ENCODE measurements around the gene FAM118A.
A peak's percentile ranks its signal among the peaks of the same experiment; 100 is the strongest.
"Not testable (repeated sequence)": the region's sequence is repeated elsewhere in the genome, so short reads cannot be mapped to it uniquely, and the experiment has no call there.

FAM118A gene

DNA sequence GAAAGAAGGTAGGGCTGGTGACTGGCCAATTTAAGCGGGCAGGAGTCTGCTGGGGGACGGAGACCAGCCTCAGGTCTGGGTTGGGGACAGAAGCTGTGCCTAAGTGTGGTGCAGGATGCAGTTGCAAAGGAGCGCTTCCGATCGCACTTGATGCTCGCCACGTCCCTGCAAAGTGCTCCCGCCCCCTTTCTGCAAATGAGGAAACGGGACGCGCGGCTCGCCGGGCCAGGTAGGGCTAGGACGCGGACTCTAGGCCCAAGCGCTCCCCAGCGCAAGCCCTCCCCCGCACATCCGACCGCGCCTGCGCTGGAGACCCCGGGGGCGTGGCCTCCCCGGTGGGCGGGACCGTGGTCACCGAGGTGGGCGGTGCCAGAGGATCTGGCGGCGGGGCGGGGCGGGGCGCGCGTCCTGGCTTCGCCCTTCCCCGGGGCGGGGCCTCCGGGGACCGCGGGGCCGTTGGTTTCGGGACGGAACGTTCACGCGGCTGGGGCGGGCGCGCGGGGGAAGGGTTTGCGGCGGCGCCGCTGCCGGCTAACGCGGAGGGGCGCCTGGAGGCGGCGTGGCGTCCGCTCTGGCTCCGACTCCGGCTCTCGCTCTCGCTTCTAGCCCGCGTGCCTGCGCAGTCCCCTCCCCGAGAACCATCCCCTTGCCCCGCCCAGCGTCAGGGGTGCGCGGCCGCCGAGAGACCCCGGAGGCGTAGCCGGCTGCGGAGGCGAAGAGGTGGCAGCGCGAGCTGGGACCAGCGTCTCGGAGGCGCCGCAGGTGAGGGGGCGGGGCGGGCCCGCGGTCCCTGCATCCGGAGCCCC lies at the start of gene FAM118A:
TSS of gene FAM118A (plus strand) at position 513 of the 806 bp plus-strand sequence. CDS start 12,446 bp downstream, outside the sequence.
- Mint-ChIP-seq H3K27ac (peak within 1 kb of the TSS; percentile 93), H3K27me3 (ENCODE audit: low read depth) (peaks cover 6% of the 10 kb centered on the region), H3K36me3 (ENCODE audit: low read depth) (peaks cover 20% of the 10 kb centered on the region), H3K9me3 (no peaks in the 10 kb centered on the region), H3K4me1 (ENCODE audit: low read depth) (peaks cover 38% of the 10 kb centered on the region), H3K4me3 (peak within 1 kb of the TSS; percentile 81)

DNA sequence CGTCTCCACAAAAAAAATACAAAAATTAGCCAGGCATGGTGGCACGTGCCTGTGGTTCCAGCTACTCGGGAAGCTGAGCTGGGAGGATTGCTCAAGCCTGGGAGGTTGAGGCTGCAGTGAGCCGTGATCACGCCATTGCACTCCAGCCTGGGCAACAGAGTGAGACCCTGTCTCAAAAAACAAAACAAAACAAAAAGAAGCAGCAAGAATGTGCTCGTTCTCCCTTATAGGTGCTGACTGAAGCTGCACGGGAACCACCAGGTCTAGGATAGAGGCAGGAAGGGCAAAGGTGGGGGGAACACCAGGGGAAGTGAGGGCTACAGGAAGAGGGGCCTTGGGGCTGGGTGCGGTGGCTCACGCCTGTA lies 49.4 kb upstream of the FAM118A start:
- H3K36me3 Mint-ChIP-seq (ENCODE audit: low read depth); H3K9me3 Mint-ChIP-seq; H3K4me3 Mint-ChIP-seq; H3K27ac Mint-ChIP-seq; H3K4me1 Mint-ChIP-seq (ENCODE audit: low read depth): not testable (repeated sequence)
- H3K27me3 Mint-ChIP-seq (ENCODE audit: low read depth) = peaks cover 17% of the 10 kb centered on the region

GRCh38 chr22:45261407-45262088 lies 48.2 kb upstream of the FAM118A start:
- no peak overlapping the region for H3K4me3 Mint-ChIP-seq
- no peaks in the 10 kb centered on the region for H3K4me1 Mint-ChIP-seq (ENCODE audit: low read depth)
- H3K9me3 Mint-ChIP-seq = no peaks in the 10 kb centered on the region
- H3K27ac Mint-ChIP-seq = no peak overlapping the region
- H3K27me3 Mint-ChIP-seq (ENCODE audit: low read depth) = peaks cover 26% of the 10 kb centered on the region
- no peaks in the 10 kb centered on the region for H3K36me3 Mint-ChIP-seq (ENCODE audit: low read depth)

- Mint-ChIP-seq H3K27ac (no peak overlapping the region), H3K27me3 (ENCODE audit: low read depth) (peaks cover 30% of the 10 kb centered on the region), H3K9me3 (no peaks in the 10 kb centered on the region), H3K4me3 (no peak overlapping the region), H3K4me1 (ENCODE audit: low read depth) (no peaks in the 10 kb centered on the region), H3K36me3 (ENCODE audit: low read depth) (no peaks in the 10 kb centered on the region)
These were observed 47.4 kb upstream of the FAM118A start for GRCh38 chr22:45262195-45262930.

DNA sequence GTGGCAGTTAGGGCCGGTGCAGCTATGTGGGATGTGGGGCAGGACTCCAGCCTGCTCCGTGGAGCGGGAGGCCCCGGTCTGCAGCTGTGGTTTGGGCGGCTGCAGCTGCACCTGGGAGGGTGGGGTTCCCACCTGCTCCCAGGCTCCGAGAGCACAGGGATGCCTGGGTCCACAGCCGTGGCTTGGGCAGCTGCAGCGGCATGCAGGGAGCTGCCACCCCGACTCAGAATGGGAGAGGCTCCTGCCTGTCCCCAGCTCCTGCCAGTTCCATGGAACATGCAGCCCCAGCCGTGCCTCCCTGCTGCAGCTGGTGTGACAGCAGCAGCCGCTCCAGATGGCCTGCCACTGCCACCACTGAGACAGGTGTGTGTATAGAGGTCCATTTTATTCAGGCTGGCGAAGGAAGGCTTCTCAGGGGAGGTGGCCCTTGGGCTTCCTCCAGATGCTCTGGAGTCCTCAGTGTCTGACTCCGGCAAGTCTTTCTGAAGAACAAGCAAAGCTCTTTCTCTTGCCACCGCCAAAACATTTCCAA lies 46.7 kb upstream of the FAM118A start:
- Mint-ChIP-seq H3K36me3 (ENCODE audit: low read depth) (no peaks in the 10 kb centered on the region), H3K27ac (no peak overlapping the region), H3K4me1 (ENCODE audit: low read depth) (no peaks in the 10 kb centered on the region), H3K4me3 (no peak overlapping the region), H3K9me3 (no peaks in the 10 kb centered on the region), H3K27me3 (ENCODE audit: low read depth) (peaks cover 30% of the 10 kb centered on the region)

DNA sequence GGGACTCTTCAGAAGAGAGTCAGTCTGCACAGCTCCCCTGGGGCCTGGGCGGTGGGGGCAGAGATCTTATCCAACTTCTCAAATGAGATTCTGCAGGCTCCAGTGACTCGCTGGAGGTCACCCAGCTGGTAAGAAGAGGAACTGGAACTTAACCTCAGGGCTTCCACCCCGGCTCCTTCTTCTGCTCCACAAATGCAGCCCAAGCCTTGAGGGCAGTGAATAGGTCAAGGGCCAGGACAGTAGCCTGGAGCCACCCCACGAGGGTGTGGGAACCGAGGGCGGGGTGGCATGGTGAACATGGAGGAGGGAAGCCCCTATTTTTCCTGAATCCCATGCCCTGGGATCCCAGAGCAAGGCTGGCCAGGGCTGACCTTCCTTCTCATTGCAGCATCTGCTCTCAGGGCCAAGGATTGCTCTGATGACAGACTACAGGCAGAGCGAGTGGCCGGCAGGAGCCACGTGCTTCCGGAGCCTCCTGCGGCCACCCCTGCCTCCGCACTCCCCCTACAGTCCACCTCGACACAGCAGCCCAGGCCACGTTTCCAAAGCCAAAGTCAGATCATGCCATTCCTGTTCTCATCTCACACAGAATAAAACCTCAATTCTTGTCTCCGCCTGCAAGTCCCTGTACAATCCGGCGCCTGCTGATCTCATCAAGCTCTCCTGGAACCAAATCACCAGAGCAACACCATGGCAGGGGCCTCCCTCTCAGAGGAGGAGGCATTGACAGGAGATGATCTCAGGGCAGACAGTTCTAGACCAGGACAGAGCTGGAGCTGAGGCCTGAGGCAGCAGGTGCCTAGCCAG lies 46.1 kb upstream of the FAM118A start:
- Mint-ChIP-seq H3K9me3 (no peaks in the 10 kb centered on the region), H3K4me3 (no peak overlapping the region), H3K27ac (no peak overlapping the region), H3K27me3 (ENCODE audit: low read depth) (peaks cover 30% of the 10 kb centered on the region), H3K4me1 (ENCODE audit: low read depth) (peaks cover 1% of the 10 kb centered on the region), H3K36me3 (ENCODE audit: low read depth) (no peaks in the 10 kb centered on the region)

DNA sequence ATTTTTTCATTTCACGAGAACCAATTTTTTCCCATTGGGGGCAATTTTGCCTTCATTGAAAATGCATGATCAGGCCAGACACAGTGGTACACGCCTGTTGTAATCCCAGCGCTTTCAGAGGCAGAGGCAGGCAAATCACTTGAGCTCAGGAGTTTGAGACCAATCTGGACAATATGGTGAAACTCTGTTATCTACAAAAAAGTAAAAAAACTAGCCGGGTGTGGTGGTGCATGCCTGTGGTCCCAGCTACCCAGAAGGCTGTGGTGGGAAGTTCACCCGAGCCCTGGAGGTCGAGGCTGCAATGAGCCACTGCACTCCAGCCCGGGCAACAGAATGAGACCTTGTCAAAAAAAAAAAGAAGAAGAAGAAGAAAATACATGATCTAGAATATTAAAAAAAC lies 44.2 kb upstream of the FAM118A start:
- H3K36me3 Mint-ChIP-seq (ENCODE audit: low read depth) = no peaks in the 10 kb centered on the region
- peaks cover 8% of the 10 kb centered on the region for H3K4me1 Mint-ChIP-seq (ENCODE audit: low read depth)
- no peak overlapping the region for H3K4me3 Mint-ChIP-seq
- no peak overlapping the region for H3K27ac Mint-ChIP-seq
- no peaks in the 10 kb centered on the region for H3K9me3 Mint-ChIP-seq
- H3K27me3 Mint-ChIP-seq (ENCODE audit: low read depth) = peaks cover 36% of the 10 kb centered on the region

- H3K27ac Mint-ChIP-seq = no peak overlapping the region
- no peaks in the 10 kb centered on the region for H3K36me3 Mint-ChIP-seq (ENCODE audit: low read depth)
- H3K27me3 Mint-ChIP-seq (ENCODE audit: low read depth) = peaks cover 38% of the 10 kb centered on the region
- H3K4me1 Mint-ChIP-seq (ENCODE audit: low read depth) = peaks cover 8% of the 10 kb centered on the region
- no peaks in the 10 kb centered on the region for H3K9me3 Mint-ChIP-seq
- peak overlapping the region; percentile 80 for H3K4me3 Mint-ChIP-seq
These were observed 41.4 kb upstream of the FAM118A start for GRCh38 chr22:45268167-45268957.

DNA sequence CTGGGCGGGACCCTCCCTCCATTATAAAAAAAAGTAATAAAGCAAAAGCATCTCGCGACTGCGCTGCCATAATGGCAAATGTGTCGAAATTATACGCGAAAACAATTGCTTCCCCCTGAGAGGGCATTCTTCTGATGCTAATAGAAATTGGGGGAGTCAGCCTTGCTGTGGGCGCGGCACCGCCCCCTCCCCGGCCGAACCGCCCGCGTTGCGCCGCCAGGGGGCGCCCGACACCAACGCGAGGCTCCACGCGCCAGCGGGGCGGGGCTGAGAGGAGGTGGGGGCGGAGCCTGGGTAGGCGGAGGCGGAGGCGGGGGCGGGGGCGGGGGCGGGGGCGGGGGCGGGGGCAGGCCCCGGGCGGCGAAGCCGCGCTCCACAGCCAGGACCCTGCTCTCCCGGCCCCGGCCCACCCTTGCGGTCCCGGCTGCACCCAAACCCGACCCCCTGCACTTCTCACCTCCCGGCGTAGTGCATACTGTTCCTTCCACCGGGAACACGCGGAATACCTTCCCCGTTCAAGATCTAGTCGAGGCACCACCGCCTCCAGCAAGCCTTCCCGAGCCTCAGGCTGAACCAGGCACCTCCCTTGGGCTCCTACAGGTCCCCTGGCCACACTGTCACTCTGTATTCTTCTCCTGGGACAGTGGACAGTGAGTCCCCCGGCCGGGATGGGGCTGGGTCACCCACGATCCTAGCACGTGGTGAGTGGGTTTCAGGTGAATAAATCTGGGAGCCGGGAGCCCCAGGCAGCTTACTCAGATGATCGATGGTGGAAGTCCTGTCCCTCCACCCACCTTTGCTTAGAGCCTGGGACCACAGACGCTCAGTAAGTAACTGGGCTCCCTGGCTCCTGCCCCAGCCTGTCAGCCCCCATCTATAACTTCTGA lies 40.5 kb upstream of the FAM118A start:
- peaks cover 8% of the 10 kb centered on the region for H3K4me1 Mint-ChIP-seq (ENCODE audit: low read depth)
- no peaks in the 10 kb centered on the region for H3K9me3 Mint-ChIP-seq
- H3K4me3 Mint-ChIP-seq = peak overlapping the region; percentile 80
- peaks cover 32% of the 10 kb centered on the region for H3K27me3 Mint-ChIP-seq (ENCODE audit: low read depth)
- peak overlapping the region; percentile 45 for H3K27ac Mint-ChIP-seq
- no peaks in the 10 kb centered on the region for H3K36me3 Mint-ChIP-seq (ENCODE audit: low read depth)

GRCh38 chr22:45270095-45271020 lies 39.4 kb upstream of the FAM118A start:
- H3K27ac Mint-ChIP-seq = no peak overlapping the region

DNA sequence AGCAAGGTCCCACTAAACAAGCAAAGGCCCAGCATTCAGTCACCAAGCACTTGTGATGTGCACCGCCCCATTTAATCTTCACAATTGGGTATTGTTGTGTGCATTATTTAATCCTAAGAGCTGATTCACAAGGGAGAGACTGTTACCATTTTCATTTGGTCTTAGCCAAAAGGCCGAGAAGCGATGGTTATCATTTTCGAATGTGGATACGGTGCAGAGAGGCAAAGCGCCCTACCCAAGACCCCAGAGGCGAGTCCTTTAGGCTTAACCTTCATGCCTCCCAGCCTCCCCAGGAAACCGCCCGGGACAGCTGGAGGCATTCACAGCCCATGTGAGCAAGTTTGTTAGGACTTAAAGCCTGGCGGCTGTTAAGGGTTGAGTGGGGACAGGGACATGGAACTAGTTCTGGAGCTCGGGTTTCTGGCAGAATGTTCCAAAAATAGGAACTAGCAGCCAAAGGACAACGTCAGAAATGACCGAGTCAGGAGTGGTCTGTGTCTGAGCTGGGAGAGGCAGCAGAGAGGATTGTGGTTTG lies 38.0 kb upstream of the FAM118A start:
- Mint-ChIP-seq H3K27ac (no peak overlapping the region), H3K27me3 (ENCODE audit: low read depth) (peaks cover 22% of the 10 kb centered on the region), H3K9me3 (no peaks in the 10 kb centered on the region), H3K4me3 (no peak overlapping the region), H3K4me1 (ENCODE audit: low read depth) (peaks cover 8% of the 10 kb centered on the region), H3K36me3 (ENCODE audit: low read depth) (no peaks in the 10 kb centered on the region)

More at GRCh38 chr22:45270095-45271020, 39.4 kb upstream of the FAM118A start:
- H3K36me3 Mint-ChIP-seq (ENCODE audit: low read depth) = no peaks in the 10 kb centered on the region
- H3K4me1 Mint-ChIP-seq (ENCODE audit: low read depth) = peaks cover 8% of the 10 kb centered on the region
- peak overlapping the region; percentile 80 for H3K4me3 Mint-ChIP-seq
- H3K9me3 Mint-ChIP-seq = no peaks in the 10 kb centered on the region
- peaks cover 32% of the 10 kb centered on the region for H3K27me3 Mint-ChIP-seq (ENCODE audit: low read depth)

GRCh38 chr22:45272498-45272897 lies 37.2 kb upstream of the FAM118A start:
- Mint-ChIP-seq H3K4me3 (no peak overlapping the region), H3K4me1 (ENCODE audit: low read depth) (peaks cover 8% of the 10 kb centered on the region), H3K27ac (no peak overlapping the region), H3K9me3 (no peaks in the 10 kb centered on the region), H3K27me3 (ENCODE audit: low read depth) (peaks cover 19% of the 10 kb centered on the region), H3K36me3 (ENCODE audit: low read depth) (no peaks in the 10 kb centered on the region)
